ENCODE measurements around the gene CCDC87. TPM values are rescaled to one million over a fixed set of nuclear protein-coding genes. Genes with fewer than 3 reads are reported as not detected.
A peak's percentile ranks its signal among the peaks of the same experiment; 100 is the strongest.

CCDC87 gene
- total and polyA plus RNA-seq, 2 experiments from 2014 or later = 0.39 to 1.2 TPM

- 0 out of 2 replicates have a peak overlapping the region, but pooled peaks have one; percentile 39 for H3K27ac ChIP-seq (ENCODE audit: low read depth)
- peaks cover 54% of the 10 kb centered on the region for H4K20me1 ChIP-seq (replicated peaks; ENCODE audit: insufficient read depth)
- Mint-ChIP-seq H3K4me1 (peaks cover 11% of the 10 kb centered on the region; the same call in 2 of the 3 replicates), H3K27me3 (ENCODE audit: insufficient read depth, low read depth, poor library complexity) (peaks cover 12% of the 10 kb centered on the region), H3K36me3 (ENCODE audit: low read depth) (peaks cover 61% of the 10 kb centered on the region), H3K27ac (no peak overlapping the region), H3K9me3 (no peaks in the 10 kb centered on the region), H3K4me3 (no peak overlapping the region)
- H3K27me3 ChIP-seq (ENCODE audit: insufficient read depth) = no peaks in the 10 kb centered on the region
- peaks cover 32% of the 10 kb centered on the region for H3K36me3 ChIP-seq (ENCODE audit: insufficient read depth)
- H3K9me2 ChIP-seq (ENCODE audit: insufficient read depth) = no peaks in the 10 kb centered on the region
- H3K79me2 ChIP-seq (replicated peaks; ENCODE audit: insufficient read depth) = peaks cover 95% of the 10 kb centered on the region
- no peak for TF ChIP-seq ZNF462 (CRISPR knock-in tag; IDR thresholded peaks at IDR 0.05)
- TF ChIP-seq ZNF331 (CRISPR knock-in tag; IDR thresholded peaks at IDR 0.05; ENCODE audit: low read depth) = no peak
- no peak for TF ChIP-seq ZNF114 (CRISPR knock-in tag; IDR thresholded peaks at IDR 0.05)
- H3K4me3 ChIP-seq = no peak overlapping the region
- no peak overlapping the region for H2AFZ ChIP-seq
- ATAC-seq = no peak
- H3F3A ChIP-seq (replicated peaks; ENCODE audit: low read depth) = peaks cover 40% of the 10 kb centered on the region
- DNase-seq (ENCODE audit: low spot score) = no peak
- no peaks in the 10 kb centered on the region for H3K4me1 ChIP-seq (ENCODE audit: insufficient read depth)
- no peak overlapping the region for H3K4me2 ChIP-seq
Measured at GRCh38 chr11:66632952-66633351, 40.1 kb upstream of the CCDC87 start.

GRCh38 chr11:66631883-66632282, 39.0 kb upstream of the CCDC87 start:
- no peak for DNase-seq (ENCODE audit: low spot score)
- no peak for ATAC-seq
- H3K27ac ChIP-seq (ENCODE audit: low read depth) = no peak overlapping the region
- no peak overlapping the region for H2AFZ ChIP-seq
- Mint-ChIP-seq H3K27me3 (ENCODE audit: insufficient read depth, low read depth, poor library complexity) (peaks cover 6% of the 10 kb centered on the region), H3K4me1 (peaks cover 3% of the 10 kb centered on the region; the same call in 2 of the 3 replicates), H3K4me3 (no peak overlapping the region), H3K9me3 (no peaks in the 10 kb centered on the region), H3K27ac (no peak overlapping the region), H3K36me3 (ENCODE audit: low read depth) (peaks cover 71% of the 10 kb centered on the region)
- H3F3A ChIP-seq (replicated peaks; ENCODE audit: low read depth) = peaks cover 45% of the 10 kb centered on the region
- H3K4me3 ChIP-seq = no peak overlapping the region
- H3K36me3 ChIP-seq (ENCODE audit: insufficient read depth) = peaks cover 41% of the 10 kb centered on the region
- H4K20me1 ChIP-seq (replicated peaks; ENCODE audit: insufficient read depth) = peaks cover 64% of the 10 kb centered on the region
- H3K4me1 ChIP-seq (ENCODE audit: insufficient read depth) = no peaks in the 10 kb centered on the region
- H3K4me2 ChIP-seq = no peak overlapping the region
- peaks cover 99% of the 10 kb centered on the region for H3K79me2 ChIP-seq (replicated peaks; ENCODE audit: insufficient read depth)
- no peaks in the 10 kb centered on the region for H3K27me3 ChIP-seq (ENCODE audit: insufficient read depth)
- H3K9me2 ChIP-seq (ENCODE audit: insufficient read depth) = no peaks in the 10 kb centered on the region
- TF ChIP-seq NANOG (IDR thresholded peaks at IDR 0.05; ENCODE audit: borderline replicate concordance) (no peak), ETS1 (IDR thresholded peaks at IDR 0.05) (no peak), CTCF (conservative IDR thresholded peaks at IDR 0.05; ENCODE audit: low read depth in 2 of 2) (no peak), POLR2AphosphoS5 (IDR thresholded peaks at IDR 0.05; ENCODE audit: low read depth) (no peak), EZH2 (IDR thresholded peaks at IDR 0.05; ENCODE audit: low read depth, unreplicated experiment) (no peak), EZH2phosphoT487 (IDR thresholded peaks at IDR 0.05; ENCODE audit: unreplicated experiment) (no peak), STAT1 (IDR thresholded peaks at IDR 0.05; ENCODE audit: unreplicated experiment) (no peak), ZNF114 (CRISPR knock-in tag; IDR thresholded peaks at IDR 0.05) (no peak), JUNB (IDR thresholded peaks at IDR 0.05; ENCODE audit: unreplicated experiment) (no peak)
